Gastroesophageal sphincter (tissue), 4 donors: ENCODE measurements around the gene EGFLAM. TPM values are rescaled to one million over a fixed set of nuclear protein-coding genes. Genes with fewer than 3 reads are reported as not detected.

Source experiments
- ATAC-seq: fragments of 150-250 bp; one replicate; pipeline ENCODE4 v1.9.1; 2016; ENCODE audit warnings: mild to moderate bottlenecking, moderate library complexity
- H3K27ac ChIP-seq, 4 donors: fragments of 200-600 bp; sonication (generic) in 3 of 4; 1 replicate in 3 of 4; 2 replicates in 1 of 4; pipeline ENCODE4 v1.5.1; 2016 to 2019
- H3K27me3 ChIP-seq: fragments of 200-600 bp; sonication (generic); one replicate; pipeline ENCODE4 v1.5.1; 2019
- H3K36me3 ChIP-seq, 2 donors: fragments of 200-600 bp; sonication (generic); one replicate each; pipeline ENCODE4 v1.5.1; 2019; ENCODE audit warnings: control low read depth in 1 of 2
- H3K4me1 ChIP-seq, 3 donors: fragments of 200-600 bp; sonication (generic); 1 replicate in 2 of 3; 2 replicates in 1 of 3; pipeline ENCODE4 v1.5.1; 2016 to 2019; ENCODE audit warnings: control low read depth in 2 of 3
- H3K4me3 ChIP-seq, 2 donors: fragments of 200-600 bp; sonication (generic); one replicate each; pipeline ENCODE4 v1.5.1; 2019; ENCODE audit warnings: mild to moderate bottlenecking in 1 of 2, moderate library complexity in 1 of 2
- H3K9me3 ChIP-seq, 3 donors: fragments of 200-600 bp; sonication (generic); one replicate each; pipeline ENCODE4 v1.5.1; 2017 to 2019; ENCODE audit warnings: control low read depth in 2 of 3
- EP300 ChIP-seq: sonication (generic); formaldehyde crosslinking; IDR thresholded peaks from one replicate; pipeline ENCODE4 v1.6.1; 2017; ENCODE audit warnings: antibody characterized with exemption, mild to moderate bottlenecking
- POLR2A ChIP-seq, 2 donors: fragments of 450-650 bp; IDR thresholded peaks; one replicate each; pipeline ENCODE4 v1.6.1; 2017; ENCODE audit warnings: antibody characterized with exemption in 2 of 2, mild to moderate bottlenecking in 2 of 2, moderate library complexity in 1 of 2
- POLR2AphosphoS5 ChIP-seq: sonication (generic); formaldehyde crosslinking; IDR thresholded peaks from one replicate; pipeline ENCODE4 v1.6.1; 2017; ENCODE audit warnings: antibody characterized with exemption
- WGBS, 2 donors: methylation state at CpG; one replicate each; pipeline ENCODE4 v1.1.5; 2018; ENCODE audit warnings: low coverage in 1 of 2; 5-methylcytosine and 5-hydroxymethylcytosine counted together
- total RNA-seq, 4 donors: library from RNA; depleted of rRNA; stranded (reverse); fragments of >200 nt; gene quantifications; one replicate each; pipeline ENCODE4 v1.1.0, GENCODE V29; 2016
- TF ChIP-seq, protein P1 (sequence below), 4 experiments: fragments of 200-600 bp in 2 of 4; fragments of 450-650 bp in 2 of 4; sonication (generic) in 1 of 4; IDR thresholded peaks; one replicate each; pipeline ENCODE4 v1.5.1; 2017 to 2019; ENCODE audit warnings: antibody characterized with exemption in 4 of 4, mild to moderate bottlenecking in 2 of 4, moderate library complexity in 2 of 4

EGFLAM gene
- total RNA-seq, 4 donors from 2014 or later, result 4.8 to 8.3 (median 7.7) TPM

DNA sequence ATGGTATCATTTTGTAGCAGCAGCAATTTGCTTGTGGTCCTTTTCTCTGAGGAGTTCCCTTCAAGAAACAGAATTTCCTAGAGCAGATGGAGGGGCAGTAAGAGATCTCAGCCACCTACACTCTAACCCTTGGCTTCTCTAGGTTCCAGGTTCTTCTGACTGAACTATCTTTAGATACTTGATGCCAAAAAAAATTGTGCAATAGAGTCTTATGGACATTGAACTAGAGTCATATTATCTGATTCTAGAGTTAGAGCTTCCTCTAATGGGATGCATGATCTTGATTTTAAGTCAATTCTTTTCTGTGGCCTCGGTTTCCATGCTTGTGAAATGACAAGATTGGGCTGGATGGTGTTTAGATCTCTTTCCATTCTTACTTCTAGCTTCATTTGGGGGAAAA, 142.8 kb downstream of the EGFLAM start:
- TF ChIP-seq EP300 (no peak), POLR2AphosphoS5 (no peak), POLR2A (IDR thresholded peaks at IDR 0.05) (no peak)
- TF ChIP-seq, protein P1, sequence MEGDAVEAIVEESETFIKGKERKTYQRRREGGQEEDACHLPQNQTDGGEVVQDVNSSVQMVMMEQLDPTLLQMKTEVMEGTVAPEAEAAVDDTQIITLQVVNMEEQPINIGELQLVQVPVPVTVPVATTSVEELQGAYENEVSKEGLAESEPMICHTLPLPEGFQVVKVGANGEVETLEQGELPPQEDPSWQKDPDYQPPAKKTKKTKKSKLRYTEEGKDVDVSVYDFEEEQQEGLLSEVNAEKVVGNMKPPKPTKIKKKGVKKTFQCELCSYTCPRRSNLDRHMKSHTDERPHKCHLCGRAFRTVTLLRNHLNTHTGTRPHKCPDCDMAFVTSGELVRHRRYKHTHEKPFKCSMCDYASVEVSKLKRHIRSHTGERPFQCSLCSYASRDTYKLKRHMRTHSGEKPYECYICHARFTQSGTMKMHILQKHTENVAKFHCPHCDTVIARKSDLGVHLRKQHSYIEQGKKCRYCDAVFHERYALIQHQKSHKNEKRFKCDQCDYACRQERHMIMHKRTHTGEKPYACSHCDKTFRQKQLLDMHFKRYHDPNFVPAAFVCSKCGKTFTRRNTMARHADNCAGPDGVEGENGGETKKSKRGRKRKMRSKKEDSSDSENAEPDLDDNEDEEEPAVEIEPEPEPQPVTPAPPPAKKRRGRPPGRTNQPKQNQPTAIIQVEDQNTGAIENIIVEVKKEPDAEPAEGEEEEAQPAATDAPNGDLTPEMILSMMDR (IDR thresholded peaks at IDR 0.05), result no peak
- no peaks in the 10 kb centered on the region for H3K36me3 ChIP-seq
- H3K9me3 ChIP-seq, result no peaks in the 10 kb centered on the region
- no peaks in the 10 kb centered on the region for H3K4me1 ChIP-seq
- H3K27me3 ChIP-seq, result no peaks in the 10 kb centered on the region
- no peak overlapping the region for H3K27ac ChIP-seq
- no peak overlapping the region for H3K4me3 ChIP-seq
- 14 to 90% methylated on average over 1 of the region's 1 CpG for WGBS, 2 donors
- no peak for ATAC-seq

DNA sequence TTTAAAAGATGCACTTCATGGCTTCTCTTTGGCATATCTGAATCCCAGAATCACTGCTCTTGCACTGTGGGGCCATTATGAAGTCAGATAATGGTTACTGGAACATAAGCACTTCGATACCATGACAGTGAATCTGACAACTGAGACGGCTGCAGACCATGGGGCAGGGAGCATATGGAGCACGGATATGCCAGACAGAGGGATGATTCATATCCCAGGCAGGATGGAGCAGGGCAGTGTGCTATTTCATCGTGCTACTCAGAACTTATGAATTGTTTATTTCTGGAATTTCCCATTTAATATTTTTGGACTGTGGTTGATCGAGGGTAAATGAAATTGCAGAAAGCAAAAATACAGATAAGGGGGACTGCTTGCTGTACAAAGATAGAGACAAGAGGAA, 145.0 kb downstream of the EGFLAM start:
- no peaks in the 10 kb centered on the region for H3K4me1 ChIP-seq
- 36 to 43% methylated on average over 5 of the region's 5 CpGs for WGBS, 2 donors
- H3K9me3 ChIP-seq, result no peaks in the 10 kb centered on the region
- H3K27me3 ChIP-seq, result peaks cover 5% of the 10 kb centered on the region
- ATAC-seq, result no peak
- TF ChIP-seq POLR2A (IDR thresholded peaks at IDR 0.05), result no peak
- no peak for TF ChIP-seq EP300
- TF ChIP-seq POLR2AphosphoS5, result no peak
- TF ChIP-seq, protein P1 (IDR thresholded peaks at IDR 0.05), result no peak
- no peak overlapping the region for H3K4me3 ChIP-seq
- no peak overlapping the region for H3K27ac ChIP-seq
- H3K36me3 ChIP-seq, result no peaks in the 10 kb centered on the region

DNA sequence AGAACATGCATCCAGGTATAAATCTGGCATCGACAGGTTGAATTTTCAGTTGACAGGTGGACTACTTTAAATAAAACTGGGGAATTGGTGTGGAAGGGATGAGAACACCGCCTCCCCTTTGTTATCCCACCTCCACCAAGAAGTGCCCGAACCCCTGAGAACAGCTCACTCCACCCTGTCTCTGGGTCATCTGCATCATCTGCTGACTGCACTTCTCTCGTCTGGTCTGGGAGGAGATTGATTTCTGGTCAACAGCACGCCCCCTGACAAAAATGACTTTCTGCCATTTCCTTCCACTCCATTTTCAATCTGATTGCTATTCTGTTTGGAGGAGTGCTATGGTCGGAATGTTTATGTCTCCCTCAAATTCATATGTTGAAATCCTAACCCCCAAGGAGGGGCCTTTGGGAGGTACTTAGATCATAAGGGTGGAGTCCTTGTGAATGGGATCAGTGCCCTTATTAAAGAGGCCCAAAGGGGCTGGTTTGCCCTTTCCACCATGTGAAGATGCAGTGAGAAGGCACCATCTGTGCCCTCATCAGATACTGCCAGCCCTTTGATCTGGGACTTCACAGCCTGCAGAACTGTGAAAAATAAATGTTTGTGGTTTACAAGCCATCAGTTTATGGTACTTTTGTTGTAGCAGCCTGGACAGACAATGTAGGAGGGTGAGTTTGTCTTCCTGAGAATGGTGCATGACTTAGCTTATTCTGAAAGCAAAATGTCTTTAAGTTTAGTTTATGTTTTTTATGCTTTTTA, 145.7 kb downstream of the EGFLAM start:
- Histone ChIP-seq H3K9me3 (no peaks in the 10 kb centered on the region), H3K27ac (no peak overlapping the region), H3K36me3 (no peaks in the 10 kb centered on the region), H3K27me3 (peaks cover 5% of the 10 kb centered on the region), H3K4me1 (no peaks in the 10 kb centered on the region), H3K4me3 (no peak overlapping the region)
- ATAC-seq, result no peak
- WGBS, 2 donors, result 82 to 89% methylated on average over 3 to 4 of the region's 6 CpGs
- no peak for TF ChIP-seq POLR2AphosphoS5
- no peak for TF ChIP-seq EP300
- no peak for TF ChIP-seq POLR2A (IDR thresholded peaks at IDR 0.05)
- TF ChIP-seq, protein P1 (IDR thresholded peaks at IDR 0.05), result no peak

DNA sequence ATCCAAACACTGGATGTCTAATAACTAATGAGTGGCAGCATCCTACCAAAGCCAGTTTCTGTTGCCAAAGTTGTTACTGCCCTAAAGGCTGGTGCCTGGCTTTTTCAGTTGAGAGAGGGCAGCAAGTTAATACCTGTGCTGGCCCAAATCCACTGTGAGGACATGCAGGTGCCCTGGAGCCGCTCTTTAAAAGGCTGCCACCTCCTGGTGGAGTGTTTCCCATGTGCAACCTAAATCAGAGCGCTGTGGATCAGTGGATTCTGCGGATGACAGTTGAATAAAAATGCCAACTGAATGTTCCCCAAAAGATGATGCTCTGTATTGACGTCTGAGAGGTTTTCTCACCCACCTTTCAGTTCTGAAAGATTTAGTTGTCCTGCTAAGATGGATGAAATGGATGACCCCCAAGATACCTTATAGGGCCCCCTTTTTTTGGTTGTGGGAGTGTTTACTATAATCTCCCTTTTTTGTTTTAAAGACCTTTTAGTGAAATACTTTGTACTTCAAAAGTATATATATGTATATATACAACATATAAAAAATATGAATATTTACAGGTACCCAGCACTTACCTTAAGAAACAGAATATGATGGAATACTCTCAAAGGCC, 146.4 kb downstream of the EGFLAM start:
- Histone ChIP-seq H3K27me3 (peaks cover 5% of the 10 kb centered on the region), H3K36me3 (no peaks in the 10 kb centered on the region), H3K9me3 (no peaks in the 10 kb centered on the region), H3K4me1 (no peaks in the 10 kb centered on the region), H3K27ac (no peak overlapping the region), H3K4me3 (no peak overlapping the region)
- ATAC-seq, result no peak
- WGBS, 2 donors, result 56 to 63% methylated on average over 2 to 4 of the region's 4 CpGs
- TF ChIP-seq POLR2A (IDR thresholded peaks at IDR 0.05), result no peak
- TF ChIP-seq, protein P1 (IDR thresholded peaks at IDR 0.05), result no peak
